ENCODE data around the gene ABCA8. TPM values are rescaled to one million over a fixed set of nuclear protein-coding genes. Genes with fewer than 3 reads are reported as not detected.

The ABCA8 gene
- total RNA-seq, 4 donors from 2014 or later, result 43.6 to 76.6 (median 64.2) TPM

DNA sequence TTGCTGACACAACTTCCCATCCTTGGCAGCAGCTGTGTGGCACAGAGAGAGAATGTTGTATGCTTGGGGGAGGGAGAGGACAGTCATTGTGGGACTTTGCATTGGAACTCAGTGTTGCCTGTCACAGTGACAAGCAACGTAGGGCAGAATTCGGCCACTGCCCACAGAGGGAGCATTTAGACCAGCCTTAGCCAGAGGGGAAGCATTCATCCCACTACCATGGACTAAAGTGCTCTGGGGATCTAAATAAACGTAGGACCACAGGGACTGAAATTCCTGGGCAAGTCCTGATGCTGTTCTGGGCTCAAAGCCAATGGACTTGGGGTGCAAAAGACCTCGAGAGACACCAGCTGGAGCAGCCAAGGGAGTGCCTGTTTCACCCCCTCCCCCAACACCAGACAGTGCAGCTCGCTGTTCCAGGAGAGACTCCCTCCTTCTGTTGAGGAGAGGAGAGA lies 44.9 kb downstream of the ABCA8 start:
- no peak for TF ChIP-seq POLR2A (IDR thresholded peaks at IDR 0.05; ENCODE audit: low read depth)
- TF ChIP-seq EP300 (IDR thresholded peaks at IDR 0.05), result no peak
- no peak for TF ChIP-seq POLR2AphosphoS5 (IDR thresholded peaks at IDR 0.05)
- TF ChIP-seq, protein P1, sequence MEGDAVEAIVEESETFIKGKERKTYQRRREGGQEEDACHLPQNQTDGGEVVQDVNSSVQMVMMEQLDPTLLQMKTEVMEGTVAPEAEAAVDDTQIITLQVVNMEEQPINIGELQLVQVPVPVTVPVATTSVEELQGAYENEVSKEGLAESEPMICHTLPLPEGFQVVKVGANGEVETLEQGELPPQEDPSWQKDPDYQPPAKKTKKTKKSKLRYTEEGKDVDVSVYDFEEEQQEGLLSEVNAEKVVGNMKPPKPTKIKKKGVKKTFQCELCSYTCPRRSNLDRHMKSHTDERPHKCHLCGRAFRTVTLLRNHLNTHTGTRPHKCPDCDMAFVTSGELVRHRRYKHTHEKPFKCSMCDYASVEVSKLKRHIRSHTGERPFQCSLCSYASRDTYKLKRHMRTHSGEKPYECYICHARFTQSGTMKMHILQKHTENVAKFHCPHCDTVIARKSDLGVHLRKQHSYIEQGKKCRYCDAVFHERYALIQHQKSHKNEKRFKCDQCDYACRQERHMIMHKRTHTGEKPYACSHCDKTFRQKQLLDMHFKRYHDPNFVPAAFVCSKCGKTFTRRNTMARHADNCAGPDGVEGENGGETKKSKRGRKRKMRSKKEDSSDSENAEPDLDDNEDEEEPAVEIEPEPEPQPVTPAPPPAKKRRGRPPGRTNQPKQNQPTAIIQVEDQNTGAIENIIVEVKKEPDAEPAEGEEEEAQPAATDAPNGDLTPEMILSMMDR (IDR thresholded peaks at IDR 0.05), result no peak
- Histone ChIP-seq H3K27ac (replicated peaks in 1 of 4) (peak overlapping the region; percentile 40 to 56 (median 46)), H3K4me3 (no peak overlapping the region), H3K9me3 (peaks cover 0 to 7% (median 0%) of the 10 kb centered on the region in 4 donors), H3K36me3 (peaks cover 0 to 64% (median 6%) of the 10 kb centered on the region in 4 donors), H3K4me1 (peaks cover 12 to 32% (median 21%) of the 10 kb centered on the region in 4 donors), H3K27me3 (no peaks in the 10 kb centered on the region)
- no peak for DNase-seq (ENCODE audit: extremely low spot score)
- intact Hi-C loops (cut with DNase I), result no loop called here
- WGBS, result 48% methylated on average over 2 of the region's 5 CpGs

DNA sequence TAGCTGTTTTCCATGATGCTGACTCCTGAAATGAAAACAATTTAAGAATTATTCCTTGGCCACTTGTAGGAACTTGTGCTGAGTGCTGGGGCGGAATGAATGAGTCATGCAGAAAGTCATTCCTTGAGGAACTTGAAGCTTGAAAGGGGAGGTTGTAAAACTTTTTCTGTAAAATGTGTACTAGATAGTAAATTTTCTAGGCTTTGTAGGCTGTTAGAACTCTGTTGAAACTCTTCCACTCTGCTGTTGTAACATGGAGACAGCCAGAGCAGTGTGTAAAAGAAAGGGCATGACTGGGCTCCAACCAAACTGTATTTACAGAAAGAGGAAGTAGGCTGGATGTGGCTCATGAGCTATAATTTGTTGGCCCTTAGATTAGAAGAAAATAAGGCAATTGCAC lies 46.1 kb downstream of the ABCA8 start:
- Histone ChIP-seq H3K9me3 (peaks cover 0 to 1% (median 0%) of the 10 kb centered on the region in 4 donors), H3K4me1 (peaks cover 12 to 32% (median 21%) of the 10 kb centered on the region in 4 donors), H3K36me3 (peaks cover 0 to 64% (median 3%) of the 10 kb centered on the region in 4 donors), H3K4me3 (no peak overlapping the region), H3K27ac (replicated peaks in 1 of 4) (peak overlapping the region; percentile 40 to 56 (median 46)), H3K27me3 (no peaks in the 10 kb centered on the region)
- 29% methylated on average over 1 of the region's 1 CpG for WGBS
- TF ChIP-seq EP300 (IDR thresholded peaks at IDR 0.05) (no peak), POLR2AphosphoS5 (IDR thresholded peaks at IDR 0.05) (peak in 1 of 2 donors; percentile 34)
- no peak for DNase-seq (ENCODE audit: extremely low spot score)
- intact Hi-C loops (cut with DNase I), result no loop called here

DNA sequence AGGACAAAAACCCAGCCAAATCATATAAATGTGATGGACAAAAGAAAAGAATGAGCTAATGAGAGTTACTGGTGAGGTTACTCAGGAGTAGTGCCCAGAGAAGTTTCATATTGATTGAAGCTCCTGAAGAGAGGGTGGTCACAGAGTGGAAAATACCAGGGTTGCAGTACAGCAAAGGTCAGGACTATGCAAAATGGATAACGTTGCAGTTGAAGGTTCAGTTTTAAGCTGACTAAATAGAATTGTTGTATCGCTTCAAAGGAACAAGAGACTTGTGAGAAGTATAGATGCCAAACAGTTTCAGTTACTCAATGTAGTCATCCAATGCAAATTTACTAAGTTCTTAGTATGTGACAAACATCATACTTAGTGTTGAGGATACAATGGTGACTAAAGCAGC lies 47.1 kb downstream of the ABCA8 start:
- intact Hi-C loops (cut with DNase I), result no loop called here

DNA sequence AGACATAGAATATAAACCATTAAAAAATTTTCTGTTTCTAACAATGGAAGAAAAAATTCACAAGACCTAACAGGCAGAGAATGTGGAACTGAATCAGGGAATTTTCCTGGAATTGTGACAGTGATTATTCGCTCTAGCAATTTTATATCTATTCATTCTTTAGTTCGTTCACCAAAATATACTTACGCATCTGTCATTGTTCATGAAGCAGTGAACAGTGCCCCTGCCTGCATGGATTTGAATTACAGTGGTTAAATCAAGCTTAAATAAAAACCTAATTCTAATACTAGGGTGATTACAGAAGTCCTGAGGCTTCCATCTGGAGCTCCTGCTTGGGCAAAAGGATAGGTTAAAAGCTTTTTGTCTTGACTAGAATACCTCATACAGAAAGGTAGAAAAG lies 48.6 kb downstream of the ABCA8 start:
- TF ChIP-seq, protein P1 (IDR thresholded peaks at IDR 0.05), result peak in 2 of 3 experiments; percentile 12 to 28
- TF ChIP-seq EP300 (IDR thresholded peaks at IDR 0.05), result no peak
- H3K27me3 ChIP-seq, result no peaks in the 10 kb centered on the region
- DNase-seq (ENCODE audit: extremely low spot score), result no peak
- peaks cover 0 to 78% (median 0%) of the 10 kb centered on the region in 4 donors for H3K36me3 ChIP-seq
- intact Hi-C loops (cut with DNase I), result no loop called here
- no peak overlapping the region for H3K27ac ChIP-seq (replicated peaks in 1 of 4)
- H3K4me1 ChIP-seq, result peaks cover 12 to 31% (median 21%) of the 10 kb centered on the region in 4 donors
- H3K4me3 ChIP-seq, result no peak overlapping the region
- H3K9me3 ChIP-seq, result no peaks in the 10 kb centered on the region
- WGBS, result 56% methylated on average over 3 of the region's 3 CpGs

More for the DNA sequence above, 47.1 kb downstream of the ABCA8 start:
- TF ChIP-seq EP300 (IDR thresholded peaks at IDR 0.05) (no peak), POLR2A (IDR thresholded peaks at IDR 0.05; ENCODE audit: low read depth) (no peak), POLR2AphosphoS5 (IDR thresholded peaks at IDR 0.05) (no peak)
- TF ChIP-seq, protein P1 (IDR thresholded peaks at IDR 0.05), result no peak
- H3K36me3 ChIP-seq, result peaks cover 0 to 67% (median 0%) of the 10 kb centered on the region in 4 donors
- H3K27me3 ChIP-seq, result no peaks in the 10 kb centered on the region
- no peak overlapping the region for H3K4me3 ChIP-seq
- H3K9me3 ChIP-seq, result no peaks in the 10 kb centered on the region
- DNase-seq (ENCODE audit: extremely low spot score), result no peak
- peak overlapping the region; percentile 9 to 56 (median 46) for H3K27ac ChIP-seq (replicated peaks in 1 of 4)
- peaks cover 12 to 32% (median 21%) of the 10 kb centered on the region in 4 donors for H3K4me1 ChIP-seq
- 76% methylated on average over 2 of the region's 2 CpGs for WGBS

DNA sequence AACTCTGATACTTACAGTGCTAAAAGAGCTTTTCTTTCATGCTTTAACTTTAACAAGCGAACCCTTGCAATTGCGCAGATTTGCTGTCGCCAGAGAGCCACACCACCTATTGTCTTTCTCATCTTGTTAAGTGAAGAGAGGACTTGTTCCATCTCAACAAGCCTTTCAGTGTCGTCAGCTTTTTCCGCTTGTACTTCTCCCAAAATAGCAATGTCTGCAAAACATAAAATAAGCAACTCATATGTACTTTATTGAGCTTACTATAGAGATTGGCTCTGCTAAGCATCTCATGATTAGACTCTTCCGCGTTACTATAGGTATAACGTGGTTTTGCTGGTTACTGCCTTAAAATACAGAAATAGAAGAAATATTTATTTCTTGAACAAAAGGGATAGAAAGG lies 51.9 kb downstream of the ABCA8 start:
- DNase-seq (ENCODE audit: extremely low spot score), result no peak
- Histone ChIP-seq H3K27ac (replicated peaks in 1 of 4) (no peak overlapping the region), H3K27me3 (no peaks in the 10 kb centered on the region), H3K4me3 (no peak overlapping the region), H3K9me3 (no peaks in the 10 kb centered on the region), H3K36me3 (peaks cover 0 to 73% (median 0%) of the 10 kb centered on the region in 4 donors), H3K4me1 (no peaks in the 10 kb centered on the region)
- no peak for TF ChIP-seq POLR2A (IDR thresholded peaks at IDR 0.05; ENCODE audit: low read depth)
- TF ChIP-seq EP300 (IDR thresholded peaks at IDR 0.05), result no peak
- TF ChIP-seq, protein P1 (IDR thresholded peaks at IDR 0.05), result no peak
- TF ChIP-seq POLR2AphosphoS5 (IDR thresholded peaks at IDR 0.05), result no peak
- WGBS, result 76% methylated on average over 8 of the region's 8 CpGs
- intact Hi-C loops (cut with DNase I), result no loop called here
